ENCODE measurements around the gene CFAP251.

DNA sequence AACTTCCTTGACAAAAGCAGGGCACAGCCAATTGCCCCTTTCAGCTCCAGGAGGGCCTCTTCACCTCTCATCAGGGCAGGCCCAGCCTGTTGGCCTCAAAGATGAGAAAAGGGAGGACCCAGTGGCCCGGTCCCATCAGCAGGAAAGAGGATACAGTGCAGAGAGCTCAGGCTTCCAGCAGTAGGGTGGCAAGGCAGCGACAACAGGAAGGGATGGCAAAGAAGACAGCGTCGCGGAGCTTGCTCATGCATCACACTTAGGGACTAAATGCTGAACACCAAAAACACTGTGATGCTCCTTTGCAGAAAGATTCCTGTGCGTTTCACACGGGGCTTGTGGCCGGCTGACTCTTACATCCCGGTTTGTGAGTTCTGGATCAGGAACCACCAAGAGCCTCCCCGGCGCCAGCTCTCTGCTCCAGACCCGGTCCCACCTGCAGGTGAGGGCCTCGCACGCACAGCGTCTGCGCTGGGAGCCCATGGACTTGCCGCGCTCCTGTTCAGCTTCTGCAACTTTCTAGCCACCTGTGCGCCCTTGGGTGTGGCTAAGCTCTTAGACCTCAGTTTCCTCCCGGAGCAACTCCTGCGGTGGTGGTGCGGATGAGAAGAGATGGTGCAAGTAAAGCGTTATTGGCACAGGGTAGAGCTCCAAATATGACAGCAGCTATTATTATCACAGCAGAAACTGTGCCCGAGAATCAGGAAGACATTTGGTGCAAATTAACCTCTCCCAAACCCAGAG is 88.0 kb downstream of the CFAP251 start:
- TF ChIP-seq EZH2 (IDR thresholded peaks at IDR 0.05), result no peak
- TF ChIP-seq, protein P1, sequence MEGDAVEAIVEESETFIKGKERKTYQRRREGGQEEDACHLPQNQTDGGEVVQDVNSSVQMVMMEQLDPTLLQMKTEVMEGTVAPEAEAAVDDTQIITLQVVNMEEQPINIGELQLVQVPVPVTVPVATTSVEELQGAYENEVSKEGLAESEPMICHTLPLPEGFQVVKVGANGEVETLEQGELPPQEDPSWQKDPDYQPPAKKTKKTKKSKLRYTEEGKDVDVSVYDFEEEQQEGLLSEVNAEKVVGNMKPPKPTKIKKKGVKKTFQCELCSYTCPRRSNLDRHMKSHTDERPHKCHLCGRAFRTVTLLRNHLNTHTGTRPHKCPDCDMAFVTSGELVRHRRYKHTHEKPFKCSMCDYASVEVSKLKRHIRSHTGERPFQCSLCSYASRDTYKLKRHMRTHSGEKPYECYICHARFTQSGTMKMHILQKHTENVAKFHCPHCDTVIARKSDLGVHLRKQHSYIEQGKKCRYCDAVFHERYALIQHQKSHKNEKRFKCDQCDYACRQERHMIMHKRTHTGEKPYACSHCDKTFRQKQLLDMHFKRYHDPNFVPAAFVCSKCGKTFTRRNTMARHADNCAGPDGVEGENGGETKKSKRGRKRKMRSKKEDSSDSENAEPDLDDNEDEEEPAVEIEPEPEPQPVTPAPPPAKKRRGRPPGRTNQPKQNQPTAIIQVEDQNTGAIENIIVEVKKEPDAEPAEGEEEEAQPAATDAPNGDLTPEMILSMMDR (IDR thresholded peaks at IDR 0.05), result no peak
